HepG2 (cell line): Measurements from ENCODE around the gene DENND2A.
"Not testable (repeated sequence)": the region's sequence is repeated elsewhere in the genome, so short reads cannot be mapped to it uniquely, and the experiment has no call there.

Experiments
- ATF1 ChIP-seq: IDR thresholded peaks from 2 replicates; pipeline ENCODE4 v1.6.1; 2016; ENCODE audit warnings: mild to moderate bottlenecking, control low read depth
- CTCF ChIP-seq: sonication (generic); formaldehyde crosslinking; IDR thresholded peaks from 2 replicates; pipeline ENCODE4 v1.5.0; 2020; ENCODE audit warnings: mild to moderate bottlenecking, missing genetic modification reagents, moderate library complexity
- HDAC2 ChIP-seq: sonication (generic); formaldehyde crosslinking; IDR thresholded peaks from 2 replicates; pipeline ENCODE4 v1.4.0; 2020; ENCODE audit warnings: missing genetic modification reagents
- IRF1 ChIP-seq: sonication (generic); formaldehyde crosslinking; IDR thresholded peaks from 2 replicates; pipeline ENCODE4 v1.4.0; 2020; ENCODE audit warnings: low read depth, mild to moderate bottlenecking, missing genetic modification reagents
- POLR2A ChIP-seq, 2 experiments: IDR thresholded peaks; 2 replicates each; pipeline ENCODE4 v1.6.1; 2011; ENCODE audit warnings: low read depth in 2 of 2, low read length in 2 of 2, mild to moderate bottlenecking in 1 of 2, moderate library complexity in 1 of 2; ENCODE audit not compliant: insufficient read depth in 1 of 2
- SIN3A ChIP-seq: IDR thresholded peaks from 2 replicates; pipeline ENCODE4 v1.6.1; 2011; ENCODE audit warnings: low read depth, mild to moderate bottlenecking, control low read depth, low read length, borderline replicate concordance
- SP1 ChIP-seq, 2 experiments: fragments of 450-650 bp in 1 of 2; sonication (generic) in 1 of 2; formaldehyde crosslinking in 1 of 2; IDR thresholded peaks; 2 replicates each; pipeline versions ENCODE4 v1.4.0 to v1.6.1; 2016 to 2020; ENCODE audit warnings: missing genetic modification reagents in 1 of 2
- SUZ12 ChIP-seq: fragments of 150-350 bp; IDR thresholded peaks from 2 replicates; pipeline ENCODE4 v1.6.1; 2014; ENCODE audit warnings: low read depth, low read length
- USF2 ChIP-seq, 2 experiments: sonication (generic) in 1 of 2; formaldehyde crosslinking in 1 of 2; IDR thresholded peaks; 2 replicates each; pipeline versions ENCODE4 v1.5.1 to v1.6.1; 2011 to 2020; ENCODE audit warnings: borderline replicate concordance in 1 of 2, low read depth in 1 of 2, low read length in 1 of 2, mild to moderate bottlenecking in 1 of 2, missing genetic modification reagents in 1 of 2, moderate library complexity in 1 of 2
- ZBTB1 ChIP-seq: sonication (generic); formaldehyde crosslinking; IDR thresholded peaks from 2 replicates; pipeline ENCODE4 v1.4.0; 2020; ENCODE audit warnings: missing genetic modification reagents, borderline replicate concordance
- ZNF737 ChIP-seq: sonication (generic); formaldehyde crosslinking; IDR thresholded peaks from 2 replicates; pipeline ENCODE4 v1.5.0; 2020; ENCODE audit warnings: missing genetic modification reagents, mild to moderate bottlenecking, borderline replicate concordance
- ZNF776 ChIP-seq: sonication (generic); formaldehyde crosslinking; IDR thresholded peaks from 2 replicates; pipeline ENCODE4 v1.4.0; 2020; ENCODE audit warnings: mild to moderate bottlenecking, missing genetic modification reagents

- TF ChIP-seq CTCF (CRISPR knock-in tag); ATF1 (CRISPR knock-in tag); SP1 (IDR thresholded peaks at IDR 0.05); SP1 (CRISPR knock-in tag; IDR thresholded peaks at IDR 0.05); ZNF776 (CRISPR knock-in tag); IRF1; SIN3A; USF2 (IDR thresholded peaks at IDR 0.05; ENCODE audit: low read depth, low read length); USF2 (CRISPR knock-in tag; IDR thresholded peaks at IDR 0.05; ENCODE audit: borderline replicate concordance); ZNF737; HDAC2; POLR2A (IDR thresholded peaks at IDR 0.05; ENCODE audit: insufficient read depth in 1 of 2, low read depth in 2 of 2, low read length in 2 of 2); SUZ12; ZBTB1 (CRISPR knock-in tag): not testable (repeated sequence)
These were observed 22.3 kb upstream of the DENND2A start for GRCh38 chr7:140662938-140663337.
